LNCAP (cell line): Measurements from ENCODE around the gene ABCG2.

ENCODE experiments used
- CTCF ChIP-seq: fragments of 450-650 bp; IDR thresholded peaks from 2 replicates; pipeline ENCODE4 v1.5.1; 2017; ENCODE audit warnings: mild to moderate bottlenecking

The ABCG2 gene

GRCh38 chr4:88080626-88081025, 77.8 kb downstream of the ABCG2 start:
- TF ChIP-seq CTCF, result no peak

- TF ChIP-seq CTCF, result no peak
Measured at GRCh38 chr4:88078579-88078978, 79.9 kb downstream of the ABCG2 start.

- no peak for TF ChIP-seq CTCF
Measured at GRCh38 chr4:88077911-88078524, 80.4 kb downstream of the ABCG2 start.

- TF ChIP-seq CTCF, result no peak
Measured at GRCh38 chr4:88075336-88075735, 83.1 kb downstream of the ABCG2 start.

GRCh38 chr4:88070031-88070430, 88.4 kb downstream of the ABCG2 start:
- TF ChIP-seq CTCF, result no peak

- no peak for TF ChIP-seq CTCF
Measured at GRCh38 chr4:88064410-88064809, 94.0 kb downstream of the ABCG2 start.

- no peak for TF ChIP-seq CTCF
Measured at GRCh38 chr4:88063634-88064296, 94.7 kb downstream of the ABCG2 start.
